Measurements from ENCODE around the gene WNT9A.

DNA sequence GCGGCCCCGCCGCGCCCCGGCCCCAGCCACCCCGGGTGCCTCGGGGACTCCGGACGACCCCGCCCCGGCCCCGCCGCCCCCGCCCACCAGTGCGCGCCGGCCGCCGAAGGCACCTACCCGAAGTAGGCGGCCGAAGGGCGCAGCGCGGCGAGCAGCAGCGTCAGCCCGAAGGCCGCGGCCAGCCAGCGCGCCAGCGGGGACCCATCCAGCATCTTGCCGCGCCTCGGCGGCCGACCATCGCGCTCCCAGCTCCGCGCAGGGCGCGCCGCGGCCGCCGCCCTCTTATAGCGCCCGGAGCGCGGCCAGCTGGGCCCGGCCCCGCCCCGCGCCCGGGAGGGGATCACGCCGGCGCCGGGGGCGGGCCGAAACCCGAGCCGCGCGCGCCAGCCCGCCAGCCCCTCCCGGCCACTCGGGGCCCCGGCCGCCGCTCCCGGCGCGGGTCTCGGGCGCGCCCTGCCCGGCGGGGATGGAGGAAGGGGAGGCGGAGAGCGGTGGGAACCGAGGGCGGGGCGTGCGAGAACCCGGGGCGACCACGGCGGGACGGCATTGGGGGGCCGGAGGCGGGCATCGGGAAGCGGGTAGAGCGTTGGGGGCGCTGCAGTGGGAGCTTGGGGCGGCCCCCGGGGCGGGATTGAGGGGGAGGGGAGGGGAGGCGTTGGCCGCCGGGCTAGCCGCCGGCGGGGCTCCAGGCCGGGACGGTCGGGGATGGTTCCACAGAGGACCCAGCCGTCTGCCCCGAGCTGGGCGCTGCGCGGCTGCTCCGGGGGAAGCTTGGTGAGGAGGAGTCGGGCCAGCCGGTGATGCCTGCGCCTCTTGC is at the start of gene WNT9A:
- TF ChIP-seq, protein P1, sequence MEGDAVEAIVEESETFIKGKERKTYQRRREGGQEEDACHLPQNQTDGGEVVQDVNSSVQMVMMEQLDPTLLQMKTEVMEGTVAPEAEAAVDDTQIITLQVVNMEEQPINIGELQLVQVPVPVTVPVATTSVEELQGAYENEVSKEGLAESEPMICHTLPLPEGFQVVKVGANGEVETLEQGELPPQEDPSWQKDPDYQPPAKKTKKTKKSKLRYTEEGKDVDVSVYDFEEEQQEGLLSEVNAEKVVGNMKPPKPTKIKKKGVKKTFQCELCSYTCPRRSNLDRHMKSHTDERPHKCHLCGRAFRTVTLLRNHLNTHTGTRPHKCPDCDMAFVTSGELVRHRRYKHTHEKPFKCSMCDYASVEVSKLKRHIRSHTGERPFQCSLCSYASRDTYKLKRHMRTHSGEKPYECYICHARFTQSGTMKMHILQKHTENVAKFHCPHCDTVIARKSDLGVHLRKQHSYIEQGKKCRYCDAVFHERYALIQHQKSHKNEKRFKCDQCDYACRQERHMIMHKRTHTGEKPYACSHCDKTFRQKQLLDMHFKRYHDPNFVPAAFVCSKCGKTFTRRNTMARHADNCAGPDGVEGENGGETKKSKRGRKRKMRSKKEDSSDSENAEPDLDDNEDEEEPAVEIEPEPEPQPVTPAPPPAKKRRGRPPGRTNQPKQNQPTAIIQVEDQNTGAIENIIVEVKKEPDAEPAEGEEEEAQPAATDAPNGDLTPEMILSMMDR (IDR thresholded peaks at IDR 0.05; ENCODE audit: poor library complexity, severe bottlenecking), result no peak
- no peak for TF ChIP-seq POLR2AphosphoS5 (IDR thresholded peaks at IDR 0.05)
- no peak for TF ChIP-seq SMC3 (conservative IDR thresholded peaks at IDR 0.05; ENCODE audit: poor library complexity)
- no peak for TF ChIP-seq EP300 (conservative IDR thresholded peaks at IDR 0.05; ENCODE audit: poor library complexity, severe bottlenecking)

Measured in neural cell (in vitro differentiated cells).